ENCODE measurements around the gene MRRF.

The MRRF gene

DNA sequence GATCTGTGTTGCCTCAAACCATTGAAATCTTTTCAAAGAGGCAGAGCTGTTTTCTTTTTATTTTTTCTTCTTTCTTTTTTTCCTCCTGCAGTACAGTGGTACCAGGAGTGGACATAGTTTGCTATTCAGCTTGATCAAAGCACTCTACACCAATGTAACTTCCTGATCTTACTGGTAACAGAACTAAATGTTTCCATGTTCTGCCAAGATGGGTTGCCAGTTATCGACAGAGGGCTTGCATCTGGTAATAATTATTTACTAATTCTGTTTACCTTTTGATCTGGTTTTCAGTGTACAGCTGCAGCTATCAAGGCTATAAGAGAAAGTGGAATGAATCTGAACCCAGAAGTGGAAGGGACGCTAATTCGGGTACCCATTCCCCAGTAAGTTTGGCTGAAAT lies 26.8 kb downstream of the MRRF start:
- H3K27me3 ChIP-seq (ENCODE audit: control insufficient read depth in 1 of 2, insufficient read depth in 2 of 2, low read length in 2 of 2): no peaks in the 10 kb centered on the region
- H3K9ac ChIP-seq (ENCODE audit: low read length): no peak overlapping the region
- no peaks in the 10 kb centered on the region for H3K4me1 ChIP-seq (ENCODE audit: insufficient read depth, low read length)
- H3K36me3 ChIP-seq (ENCODE audit: insufficient read depth, low read length): peaks cover 59% of the 10 kb centered on the region
- no peaks in the 10 kb centered on the region for H3K9me3 ChIP-seq (ENCODE audit: low read length)
- H3K27ac ChIP-seq (ENCODE audit: low read depth, low read length): no peak overlapping the region
- no peak overlapping the region for H3K4me3 ChIP-seq (ENCODE audit: low read depth in 1 of 2, low read length in 2 of 2)

DNA sequence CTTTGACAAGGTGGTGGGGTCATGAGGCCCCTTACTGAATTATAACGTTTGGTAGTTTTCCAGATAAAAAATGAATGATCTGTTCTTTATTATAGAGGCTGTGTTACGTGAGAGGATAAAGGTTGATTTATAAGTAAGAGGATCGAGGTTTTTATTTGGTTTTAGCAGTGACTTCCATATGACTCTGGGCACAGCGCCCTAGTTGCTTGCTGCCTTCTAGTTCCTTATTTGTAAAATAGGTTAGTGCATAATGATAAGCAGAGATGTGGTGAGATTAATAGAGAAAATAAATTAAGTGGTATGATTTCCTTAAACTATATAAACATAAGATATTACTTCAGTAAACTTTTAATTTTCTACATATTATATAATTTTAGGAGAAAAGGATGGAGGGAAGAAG lies 29.8 kb downstream of the MRRF start:
- Histone ChIP-seq H3K9ac (ENCODE audit: low read length) (no peak overlapping the region), H3K4me3 (ENCODE audit: low read depth in 1 of 2, low read length in 2 of 2) (no peak overlapping the region), H3K27me3 (ENCODE audit: control insufficient read depth in 1 of 2, insufficient read depth in 2 of 2, low read length in 2 of 2) (no peaks in the 10 kb centered on the region), H3K27ac (ENCODE audit: low read depth, low read length) (no peak overlapping the region), H3K9me3 (ENCODE audit: low read length) (no peaks in the 10 kb centered on the region), H3K36me3 (ENCODE audit: insufficient read depth, low read length) (peaks cover 45% of the 10 kb centered on the region), H3K4me1 (ENCODE audit: insufficient read depth, low read length) (no peaks in the 10 kb centered on the region)

DNA sequence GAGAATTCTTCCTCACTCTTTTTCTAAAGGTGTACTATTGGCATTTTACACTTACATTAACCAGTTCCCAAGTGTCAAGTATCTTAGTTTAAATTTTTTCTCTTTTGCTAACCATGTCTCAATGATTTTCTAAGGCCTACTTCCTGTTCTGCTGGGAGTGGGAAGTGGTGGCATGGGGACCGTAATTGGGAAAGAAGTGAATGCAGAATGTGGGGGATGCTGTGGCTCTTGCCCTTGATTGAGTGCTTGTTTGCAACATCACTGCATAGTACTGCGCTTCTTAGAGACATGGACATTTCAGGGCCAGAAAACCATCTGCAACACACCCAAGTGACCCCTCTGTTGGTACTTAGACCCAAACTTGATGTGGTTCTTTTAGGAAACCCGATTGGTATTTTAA lies 32.8 kb downstream of the MRRF start:
- Histone ChIP-seq H3K9ac (ENCODE audit: low read length) (no peak overlapping the region), H3K27ac (ENCODE audit: low read depth, low read length) (no peak overlapping the region), H3K4me1 (ENCODE audit: insufficient read depth, low read length) (no peaks in the 10 kb centered on the region), H3K36me3 (ENCODE audit: insufficient read depth, low read length) (peaks cover 28% of the 10 kb centered on the region), H3K4me3 (ENCODE audit: low read depth in 1 of 2, low read length in 2 of 2) (no peak overlapping the region), H3K9me3 (ENCODE audit: low read length) (no peaks in the 10 kb centered on the region), H3K27me3 (ENCODE audit: control insufficient read depth in 1 of 2, insufficient read depth in 2 of 2, low read length in 2 of 2) (no peaks in the 10 kb centered on the region)

DNA sequence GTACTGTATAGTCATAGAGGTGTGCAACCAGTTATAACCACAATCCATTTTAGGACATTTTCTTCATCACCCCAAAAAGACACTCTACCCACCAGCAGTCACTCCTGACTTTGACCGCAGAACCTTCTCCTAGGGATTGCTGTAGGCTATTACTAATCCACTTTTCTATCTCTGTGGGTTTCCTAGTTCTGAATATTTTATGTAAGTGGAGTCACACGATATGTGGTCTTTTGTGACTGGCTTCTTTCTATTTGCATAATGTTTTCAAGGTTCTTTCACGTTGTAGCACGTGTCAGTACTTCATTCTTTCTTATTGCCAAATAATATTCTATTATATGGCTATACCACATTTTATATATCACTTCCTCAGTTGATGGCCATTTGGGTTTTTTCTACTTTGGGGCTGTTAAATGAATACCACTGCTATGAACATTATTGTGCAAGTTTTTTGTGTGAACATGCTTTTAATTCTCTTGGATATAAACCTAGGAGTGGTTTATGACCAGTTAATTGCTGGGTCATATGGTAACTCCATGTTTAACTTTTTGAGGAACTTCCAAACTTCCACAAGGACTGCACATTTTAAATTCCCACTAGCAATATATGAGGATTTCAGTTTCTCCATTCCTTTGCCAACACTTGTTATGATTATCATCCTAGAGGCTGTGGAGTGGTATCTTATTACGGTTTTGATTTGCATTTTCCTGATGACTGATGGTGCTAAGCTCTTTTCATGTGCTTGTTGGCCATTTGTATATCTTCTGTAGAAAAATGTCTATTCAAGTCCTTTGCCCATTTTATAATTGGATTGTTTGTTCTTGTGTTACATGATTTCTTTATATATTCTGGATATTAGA lies 37.8 kb downstream of the MRRF start:
- no peak overlapping the region for H3K9ac ChIP-seq (ENCODE audit: low read length)
- H3K27me3 ChIP-seq (ENCODE audit: control insufficient read depth in 1 of 2, insufficient read depth in 2 of 2, low read length in 2 of 2): no peaks in the 10 kb centered on the region
- no peaks in the 10 kb centered on the region for H3K9me3 ChIP-seq (ENCODE audit: low read length)
- H3K27ac ChIP-seq (ENCODE audit: low read depth, low read length): no peak overlapping the region
- no peaks in the 10 kb centered on the region for H3K4me1 ChIP-seq (ENCODE audit: insufficient read depth, low read length)
- H3K36me3 ChIP-seq (ENCODE audit: insufficient read depth, low read length): peaks cover 19% of the 10 kb centered on the region
- no peak overlapping the region for H3K4me3 ChIP-seq (ENCODE audit: low read depth in 1 of 2, low read length in 2 of 2)

DNA sequence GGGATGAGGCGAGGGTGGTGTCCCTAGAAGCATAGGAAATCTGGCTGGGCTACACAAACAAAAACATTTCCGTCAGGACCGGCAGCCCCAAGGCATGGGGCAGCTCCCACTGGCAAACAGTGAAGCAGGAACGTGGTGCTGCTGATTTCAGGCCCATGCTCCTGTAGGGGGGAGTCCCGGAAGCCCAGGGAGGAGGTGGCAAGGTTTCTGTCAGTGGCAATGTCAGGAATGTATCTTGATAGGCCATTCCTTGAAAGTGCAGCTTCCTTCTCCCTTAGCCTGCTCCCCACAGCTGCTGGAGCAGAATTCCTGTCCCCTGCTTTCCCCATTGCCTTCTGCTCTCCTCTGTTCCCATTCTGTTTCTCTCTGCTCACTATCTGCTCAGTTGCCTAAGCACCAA lies 42.4 kb downstream of the MRRF start:
- H3K9ac ChIP-seq (ENCODE audit: low read length): no peak overlapping the region
- H3K4me1 ChIP-seq (ENCODE audit: insufficient read depth, low read length): no peaks in the 10 kb centered on the region
- no peaks in the 10 kb centered on the region for H3K27me3 ChIP-seq (ENCODE audit: control insufficient read depth in 1 of 2, insufficient read depth in 2 of 2, low read length in 2 of 2)
- no peak overlapping the region for H3K27ac ChIP-seq (ENCODE audit: low read depth, low read length)
- H3K9me3 ChIP-seq (ENCODE audit: low read length): no peaks in the 10 kb centered on the region
- no peak overlapping the region for H3K4me3 ChIP-seq (ENCODE audit: low read depth in 1 of 2, low read length in 2 of 2)
- H3K36me3 ChIP-seq (ENCODE audit: insufficient read depth, low read length): peaks cover 13% of the 10 kb centered on the region

DNA sequence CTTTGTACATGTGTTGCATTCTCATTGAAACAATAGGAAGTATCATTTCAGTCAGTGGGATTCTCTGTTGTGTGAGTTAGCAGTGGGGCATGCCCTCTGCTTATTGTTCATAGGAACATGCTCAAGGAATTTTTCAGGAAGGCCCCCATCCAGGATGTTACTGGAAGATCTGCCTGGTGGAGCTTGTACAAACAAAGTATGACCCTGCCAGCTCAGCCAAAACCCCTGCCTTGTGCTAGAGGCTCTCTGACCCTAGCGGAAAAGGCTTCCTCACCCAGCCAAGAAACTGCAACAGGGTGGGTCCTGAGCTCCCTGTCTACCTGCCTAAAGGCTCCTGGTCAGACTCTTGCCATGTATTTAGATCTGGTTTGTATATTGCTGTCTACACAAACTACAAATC lies 43.2 kb downstream of the MRRF start:
- no peak overlapping the region for H3K9ac ChIP-seq (ENCODE audit: low read length)
- no peaks in the 10 kb centered on the region for H3K9me3 ChIP-seq (ENCODE audit: low read length)
- peaks cover 15% of the 10 kb centered on the region for H3K36me3 ChIP-seq (ENCODE audit: insufficient read depth, low read length)
- no peak overlapping the region for H3K4me3 ChIP-seq (ENCODE audit: low read depth in 1 of 2, low read length in 2 of 2)
- H3K27ac ChIP-seq (ENCODE audit: low read depth, low read length): no peak overlapping the region
- no peaks in the 10 kb centered on the region for H3K27me3 ChIP-seq (ENCODE audit: control insufficient read depth in 1 of 2, insufficient read depth in 2 of 2, low read length in 2 of 2)
- no peaks in the 10 kb centered on the region for H3K4me1 ChIP-seq (ENCODE audit: insufficient read depth, low read length)

DNA sequence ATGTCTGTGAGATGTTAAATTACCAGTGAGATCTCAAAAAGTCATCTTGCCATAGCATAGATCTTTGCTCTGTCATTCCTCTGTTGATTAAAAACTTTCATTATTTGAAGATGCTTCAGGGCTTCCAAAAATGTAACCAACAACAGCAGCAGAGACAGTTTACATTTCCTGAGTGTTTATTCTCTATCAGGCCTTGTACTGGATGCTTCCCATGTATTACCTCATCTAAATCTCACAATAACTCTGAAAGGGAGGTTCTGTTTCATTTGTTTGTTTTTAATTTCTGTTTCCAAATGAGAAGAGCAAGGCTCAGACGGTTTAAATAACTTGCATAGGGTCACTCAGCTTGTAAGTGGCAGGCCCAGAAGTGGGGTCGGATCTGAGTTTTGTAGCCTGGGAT lies 45.2 kb downstream of the MRRF start:
- no peak overlapping the region for H3K9ac ChIP-seq (ENCODE audit: low read length)
- peaks cover 20% of the 10 kb centered on the region for H3K36me3 ChIP-seq (ENCODE audit: insufficient read depth, low read length)

DNA sequence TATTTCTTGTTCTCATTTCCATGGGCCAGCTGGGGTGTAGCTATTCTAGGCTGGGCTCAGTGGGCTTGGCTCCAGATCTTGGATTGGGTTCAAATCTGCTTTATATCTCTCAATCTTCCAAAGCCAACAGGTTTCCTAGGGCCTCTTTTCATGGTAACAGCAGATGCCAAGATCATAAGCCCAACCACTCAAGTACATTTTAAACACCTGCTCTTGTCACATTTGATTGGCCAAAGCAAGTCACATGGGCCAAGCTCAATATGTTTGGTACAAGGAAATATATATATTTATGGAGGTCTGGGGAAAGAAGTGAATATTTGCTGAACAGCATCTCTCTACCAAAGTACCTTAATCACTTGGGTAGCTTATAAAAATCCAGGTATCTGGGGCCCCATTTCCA lies 49.5 kb downstream of the MRRF start:
- Histone ChIP-seq H3K27ac (ENCODE audit: low read depth, low read length) (no peak overlapping the region), H3K27me3 (ENCODE audit: control insufficient read depth in 1 of 2, insufficient read depth in 2 of 2, low read length in 2 of 2) (no peaks in the 10 kb centered on the region), H3K36me3 (ENCODE audit: insufficient read depth, low read length) (peaks cover 16% of the 10 kb centered on the region), H3K9me3 (ENCODE audit: low read length) (no peaks in the 10 kb centered on the region), H3K4me3 (ENCODE audit: low read depth in 1 of 2, low read length in 2 of 2) (no peak overlapping the region), H3K9ac (ENCODE audit: low read length) (no peak overlapping the region), H3K4me1 (ENCODE audit: insufficient read depth, low read length) (peaks cover 8% of the 10 kb centered on the region)

More for the DNA sequence above, 45.2 kb downstream of the MRRF start:
- Histone ChIP-seq H3K27me3 (ENCODE audit: control insufficient read depth in 1 of 2, insufficient read depth in 2 of 2, low read length in 2 of 2) (no peaks in the 10 kb centered on the region), H3K4me3 (ENCODE audit: low read depth in 1 of 2, low read length in 2 of 2) (no peak overlapping the region), H3K4me1 (ENCODE audit: insufficient read depth, low read length) (no peaks in the 10 kb centered on the region), H3K9me3 (ENCODE audit: low read length) (no peaks in the 10 kb centered on the region), H3K27ac (ENCODE audit: low read depth, low read length) (no peak overlapping the region)

DNA sequence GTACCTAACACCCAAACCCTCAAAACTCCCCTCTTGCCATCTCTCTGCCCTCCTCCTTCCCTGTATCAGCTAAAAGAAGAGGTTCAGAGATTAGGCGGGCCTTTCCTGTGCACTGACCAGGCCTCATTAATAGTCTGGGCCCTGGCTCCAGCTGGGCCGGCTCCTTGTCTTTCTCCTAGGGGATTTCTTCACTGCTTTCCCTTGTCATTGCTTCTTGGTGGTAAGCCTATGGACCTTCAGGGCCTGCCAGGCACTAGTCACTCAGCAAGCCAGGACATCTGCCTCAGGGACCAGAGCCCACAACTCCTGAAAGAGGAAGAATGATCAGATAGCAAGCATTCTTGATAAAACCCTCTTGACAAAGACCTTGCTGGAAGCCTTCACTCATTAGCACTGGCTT lies 50.9 kb downstream of the MRRF start:
- peaks cover 16% of the 10 kb centered on the region for H3K36me3 ChIP-seq (ENCODE audit: insufficient read depth, low read length)
- peaks cover 18% of the 10 kb centered on the region for H3K4me1 ChIP-seq (ENCODE audit: insufficient read depth, low read length)
- no peak overlapping the region for H3K27ac ChIP-seq (ENCODE audit: low read depth, low read length)
- H3K4me3 ChIP-seq (ENCODE audit: low read depth in 1 of 2, low read length in 2 of 2): no peak overlapping the region
- no peak overlapping the region for H3K9ac ChIP-seq (ENCODE audit: low read length)
- no peaks in the 10 kb centered on the region for H3K9me3 ChIP-seq (ENCODE audit: low read length)
- no peaks in the 10 kb centered on the region for H3K27me3 ChIP-seq (ENCODE audit: control insufficient read depth in 1 of 2, insufficient read depth in 2 of 2, low read length in 2 of 2)

DNA sequence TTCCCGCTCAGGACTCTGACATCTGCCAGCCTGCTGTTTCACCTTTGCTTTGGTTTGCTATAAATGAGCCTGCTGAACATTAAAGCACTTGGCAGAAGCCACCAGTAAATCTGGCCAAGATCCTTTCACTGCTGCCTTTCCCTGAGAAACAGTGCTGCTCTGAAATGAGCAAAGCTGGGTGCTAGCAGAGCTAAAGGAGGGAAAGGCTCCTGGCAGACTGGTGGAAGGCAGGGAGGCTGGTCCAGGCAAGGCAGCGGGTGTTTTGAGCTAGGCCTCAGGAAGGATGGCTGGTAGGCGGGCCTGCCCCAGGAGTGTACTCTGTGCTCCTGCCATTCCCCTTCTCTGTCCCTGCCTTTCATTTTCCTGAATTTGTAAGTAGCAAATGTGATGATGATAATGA lies 53.6 kb downstream of the MRRF start:
- Histone ChIP-seq H3K4me1 (ENCODE audit: insufficient read depth, low read length) (peaks cover 34% of the 10 kb centered on the region), H3K27me3 (ENCODE audit: control insufficient read depth in 1 of 2, insufficient read depth in 2 of 2, low read length in 2 of 2) (no peaks in the 10 kb centered on the region), H3K36me3 (ENCODE audit: insufficient read depth, low read length) (peaks cover 18% of the 10 kb centered on the region), H3K9me3 (ENCODE audit: low read length) (no peaks in the 10 kb centered on the region), H3K4me3 (ENCODE audit: low read depth in 1 of 2, low read length in 2 of 2) (no peak overlapping the region), H3K27ac (ENCODE audit: low read depth, low read length) (peak overlapping the region; percentile 57), H3K9ac (ENCODE audit: low read length) (no peak overlapping the region)

DNA sequence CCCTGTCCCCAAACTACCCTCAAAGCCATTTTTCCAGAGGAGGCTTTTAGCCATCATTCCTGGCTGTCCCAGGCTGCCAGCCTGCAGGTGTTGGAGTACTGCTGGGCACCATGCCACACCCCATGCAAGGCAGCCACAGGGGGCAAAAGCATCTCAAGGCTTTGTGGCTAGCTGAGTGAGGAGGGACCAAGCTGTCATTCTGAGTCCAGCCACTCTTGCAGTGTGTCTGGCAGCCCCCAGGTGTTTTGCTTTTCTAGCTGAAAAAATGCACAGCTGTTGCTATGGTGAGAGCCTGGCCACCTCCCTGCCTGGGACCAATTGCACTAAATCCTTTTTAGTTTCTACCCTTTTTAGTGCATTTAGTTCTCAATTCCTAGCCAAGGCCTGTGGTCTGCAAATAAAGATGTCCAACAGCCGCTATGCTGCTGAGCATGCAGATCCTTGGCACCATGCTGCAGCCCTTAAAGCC lies 55.8 kb downstream of the MRRF start:
- peak overlapping the region; percentile 49 for H3K27ac ChIP-seq (ENCODE audit: low read depth, low read length)
- H3K4me1 ChIP-seq (ENCODE audit: insufficient read depth, low read length): peaks cover 43% of the 10 kb centered on the region

DNA sequence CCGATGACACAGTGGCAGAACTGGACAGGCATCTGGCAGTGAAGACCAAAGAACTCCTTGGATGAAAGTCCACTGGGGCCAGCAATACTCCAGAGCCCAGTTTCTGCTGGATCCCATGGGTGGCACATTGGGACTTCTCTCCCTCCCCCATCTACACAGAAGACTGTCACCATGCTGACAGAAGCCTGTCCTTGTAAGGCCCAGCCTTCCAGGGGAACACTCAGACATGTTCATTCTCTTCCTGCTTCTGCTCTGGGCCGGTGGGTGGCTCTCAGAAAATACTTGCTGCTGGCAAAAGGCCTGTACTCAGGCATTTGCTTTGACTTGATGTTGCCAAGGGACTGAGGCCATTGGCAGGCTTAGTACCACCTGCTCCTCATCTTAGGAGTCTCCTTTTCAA lies 57.9 kb downstream of the MRRF start:
- H3K9me3 ChIP-seq (ENCODE audit: low read length): no peaks in the 10 kb centered on the region
- no peak overlapping the region for H3K27ac ChIP-seq (ENCODE audit: low read depth, low read length)
- peaks cover 10% of the 10 kb centered on the region for H3K36me3 ChIP-seq (ENCODE audit: insufficient read depth, low read length)
- no peaks in the 10 kb centered on the region for H3K27me3 ChIP-seq (ENCODE audit: control insufficient read depth in 1 of 2, insufficient read depth in 2 of 2, low read length in 2 of 2)
- H3K4me3 ChIP-seq (ENCODE audit: low read depth in 1 of 2, low read length in 2 of 2): no peak overlapping the region
- peaks cover 47% of the 10 kb centered on the region for H3K4me1 ChIP-seq (ENCODE audit: insufficient read depth, low read length)
- H3K9ac ChIP-seq (ENCODE audit: low read length): no peak overlapping the region

More for the DNA sequence above, 55.8 kb downstream of the MRRF start:
- Histone ChIP-seq H3K9me3 (ENCODE audit: low read length) (no peaks in the 10 kb centered on the region), H3K9ac (ENCODE audit: low read length) (no peak overlapping the region), H3K4me3 (ENCODE audit: low read depth in 1 of 2, low read length in 2 of 2) (no peak overlapping the region), H3K36me3 (ENCODE audit: insufficient read depth, low read length) (peaks cover 10% of the 10 kb centered on the region), H3K27me3 (ENCODE audit: control insufficient read depth in 1 of 2, insufficient read depth in 2 of 2, low read length in 2 of 2) (no peaks in the 10 kb centered on the region)
